ENCODE results near the gene SP5.

DNA sequence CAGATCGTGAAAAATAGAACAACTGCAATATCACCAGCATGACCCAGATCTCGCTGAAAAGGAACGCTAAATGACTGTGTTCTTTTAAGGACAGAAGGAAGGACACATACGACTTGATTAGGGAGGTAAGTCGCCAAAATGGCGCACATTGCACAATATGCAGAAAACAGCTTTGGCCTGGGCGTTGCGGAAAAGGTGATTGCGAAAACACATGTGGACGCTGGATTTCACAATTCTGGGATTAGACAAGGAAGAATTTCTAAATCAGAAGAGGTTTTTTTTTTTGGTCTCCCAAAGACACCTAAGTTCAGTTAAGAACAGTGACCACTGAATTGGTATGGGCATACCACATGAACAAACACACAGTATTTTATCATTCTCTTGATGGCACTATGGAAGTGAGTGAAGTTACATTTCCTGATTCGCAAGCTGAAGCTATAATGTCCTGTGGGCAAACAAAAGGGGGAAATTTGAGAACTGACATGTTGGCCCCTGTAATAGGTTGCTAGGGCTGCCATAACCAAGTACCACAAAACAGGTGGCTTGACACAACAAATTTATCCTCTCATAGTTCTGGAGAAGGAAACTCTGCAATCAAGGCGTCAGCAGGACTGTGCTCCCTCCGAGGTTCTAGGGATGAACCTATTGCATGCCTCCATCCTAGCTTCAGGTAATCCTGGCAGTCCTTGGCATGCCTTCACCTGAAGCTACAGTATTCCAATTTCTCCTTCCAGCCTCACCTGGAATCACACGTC, 29.3 kb downstream of the SP5 start:
- no peak for TF ChIP-seq SIN3A (IDR thresholded peaks at IDR 0.05; ENCODE audit: borderline replicate concordance, insufficient read depth, low read length)
- no peak for TF ChIP-seq POLR2AphosphoS5 (IDR thresholded peaks at IDR 0.05; ENCODE audit: low read depth, low read length)
- TF ChIP-seq, protein P1, sequence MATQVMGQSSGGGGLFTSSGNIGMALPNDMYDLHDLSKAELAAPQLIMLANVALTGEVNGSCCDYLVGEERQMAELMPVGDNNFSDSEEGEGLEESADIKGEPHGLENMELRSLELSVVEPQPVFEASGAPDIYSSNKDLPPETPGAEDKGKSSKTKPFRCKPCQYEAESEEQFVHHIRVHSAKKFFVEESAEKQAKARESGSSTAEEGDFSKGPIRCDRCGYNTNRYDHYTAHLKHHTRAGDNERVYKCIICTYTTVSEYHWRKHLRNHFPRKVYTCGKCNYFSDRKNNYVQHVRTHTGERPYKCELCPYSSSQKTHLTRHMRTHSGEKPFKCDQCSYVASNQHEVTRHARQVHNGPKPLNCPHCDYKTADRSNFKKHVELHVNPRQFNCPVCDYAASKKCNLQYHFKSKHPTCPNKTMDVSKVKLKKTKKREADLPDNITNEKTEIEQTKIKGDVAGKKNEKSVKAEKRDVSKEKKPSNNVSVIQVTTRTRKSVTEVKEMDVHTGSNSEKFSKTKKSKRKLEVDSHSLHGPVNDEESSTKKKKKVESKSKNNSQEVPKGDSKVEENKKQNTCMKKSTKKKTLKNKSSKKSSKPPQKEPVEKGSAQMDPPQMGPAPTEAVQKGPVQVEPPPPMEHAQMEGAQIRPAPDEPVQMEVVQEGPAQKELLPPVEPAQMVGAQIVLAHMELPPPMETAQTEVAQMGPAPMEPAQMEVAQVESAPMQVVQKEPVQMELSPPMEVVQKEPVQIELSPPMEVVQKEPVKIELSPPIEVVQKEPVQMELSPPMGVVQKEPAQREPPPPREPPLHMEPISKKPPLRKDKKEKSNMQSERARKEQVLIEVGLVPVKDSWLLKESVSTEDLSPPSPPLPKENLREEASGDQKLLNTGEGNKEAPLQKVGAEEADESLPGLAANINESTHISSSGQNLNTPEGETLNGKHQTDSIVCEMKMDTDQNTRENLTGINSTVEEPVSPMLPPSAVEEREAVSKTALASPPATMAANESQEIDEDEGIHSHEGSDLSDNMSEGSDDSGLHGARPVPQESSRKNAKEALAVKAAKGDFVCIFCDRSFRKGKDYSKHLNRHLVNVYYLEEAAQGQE (IDR thresholded peaks at IDR 0.05; ENCODE audit: insufficient read depth in 1 of 2, low read depth in 2 of 2, low read length in 2 of 2), result no peak
- TF ChIP-seq TAF1 (IDR thresholded peaks at IDR 0.05; ENCODE audit: borderline replicate concordance, insufficient read depth, low read length), result no peak
- no peak for TF ChIP-seq FOXP2 (optimal IDR thresholded peaks at IDR 0.05; ENCODE audit: borderline replicate concordance, extremely low read depth, extremely low read length, insufficient read depth)

Data from PFSK-1 (cell line).